Ovary (tissue), 3 donors: ENCODE measurements around the gene XPNPEP3.

ENCODE experiments used
- CTCF ChIP-seq, 3 donors: fragments of 450-650 bp in 2 of 3; fragments of 200-600 bp in 1 of 3; IDR thresholded peaks; one replicate each; pipeline versions ENCODE4 v1.5.1 to v1.8.0; 2016 to 2022; ENCODE audit warnings: antibody characterized with exemption in 3 of 3, mild to moderate bottlenecking in 1 of 3
- EP300 ChIP-seq: sonication (generic); formaldehyde crosslinking; IDR thresholded peaks from one replicate; pipeline ENCODE4 v1.6.1; 2017; ENCODE audit warnings: antibody characterized with exemption
- POLR2A ChIP-seq: fragments of 450-650 bp; IDR thresholded peaks from one replicate; pipeline ENCODE4 v1.6.1; 2017; ENCODE audit warnings: antibody characterized with exemption, mild to moderate bottlenecking, moderate library complexity
- donor health status: DM: no; HTN: no; CAD: no.

- TF ChIP-seq CTCF (IDR thresholded peaks at IDR 0.05): no peak
- no peak for TF ChIP-seq EP300
- TF ChIP-seq POLR2A: peak; percentile 89
Measured at GRCh38 chr22:40950962-40951794, 94.2 kb downstream of the XPNPEP3 start, which contains the start of gene RBX1.
